Spleen (tissue), 7 donors: ENCODE measurements around the gene GMPS.

Experiments
- CTCF ChIP-seq, 11 experiments: fragments of 200-600 bp in 7 of 11; fragments of 450-650 bp in 4 of 11; sonication (generic) in 4 of 11; IDR thresholded peaks in 8 of 11; conservative IDR thresholded peaks in 3 of 11; 1 replicate in 7 of 11; 2 replicates in 4 of 11; pipeline versions ENCODE4 v1.4.0 to v1.8.0; 2016 to 2021; ENCODE audit warnings: antibody characterized with exemption in 11 of 11, inconsistent platforms in 4 of 11, mild to moderate bottlenecking in 1 of 11
- POLR2A ChIP-seq, 3 donors: fragments of 450-650 bp; IDR thresholded peaks; one replicate each; pipeline ENCODE4 v1.5.1; 2017; ENCODE audit warnings: antibody characterized with exemption in 3 of 3, mild to moderate bottlenecking in 1 of 3
- POLR2AphosphoS5 ChIP-seq, 3 donors: sonication (generic); formaldehyde crosslinking; IDR thresholded peaks; one replicate each; pipeline ENCODE4 v1.5.1; 2017; ENCODE audit warnings: antibody characterized with exemption in 3 of 3
- donor health status: DM: no; HTN: no; CAD: no; lungs with moderate emphysema.
- donor health status: DM: no; HTN: no; CAD: no.
- donor health status: DM: no; HTN: no; CAD: no.

GRCh38 chr3:155835341-155836071 is 34.9 kb upstream of the GMPS start:
- TF ChIP-seq CTCF (IDR thresholded peaks at IDR 0.05 in 8 of 11, conservative IDR thresholded peaks at IDR 0.05 in 3 of 11) (no peak), POLR2A (IDR thresholded peaks at IDR 0.05) (no peak), POLR2AphosphoS5 (IDR thresholded peaks at IDR 0.05) (no peak)
